ENCODE data around the gene CD38.

The CD38 gene

DNA sequence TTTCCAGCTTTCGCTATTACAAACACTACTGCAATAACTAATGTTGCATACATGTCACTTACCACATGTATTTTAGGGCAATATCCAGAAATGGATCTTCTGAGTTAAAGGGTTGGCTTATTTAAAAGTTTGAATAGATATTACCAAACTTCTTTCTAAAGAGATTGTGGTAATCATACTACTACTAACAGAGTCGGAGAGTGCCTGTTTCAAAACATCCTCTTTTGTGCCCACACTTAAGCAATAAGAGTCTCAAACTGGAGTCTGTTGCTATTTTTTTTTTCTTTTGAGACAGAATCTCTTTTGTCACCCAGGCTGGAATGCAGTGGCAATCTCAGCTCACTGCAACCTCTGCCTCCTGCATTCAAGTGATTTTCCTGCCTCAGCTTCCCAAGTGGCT, 124.6 kb downstream of the CD38 start:
- peak; percentile 83 to 90 for DNase-seq

All from AML-193 (cell line).